Ascending aorta (tissue), 2 donors: ENCODE results near the gene OR5T1. TPM values are rescaled to one million over a fixed set of nuclear protein-coding genes. Genes with fewer than 3 reads are reported as not detected.

ENCODE experiments used
- DNase-seq, 2 donors: peaks; one replicate each; pipeline ENCODE4 v3.0.0-alpha.2; 2019; ENCODE audit warnings: low spot score in 2 of 2
- H3K27ac ChIP-seq, 2 donors: fragments of 200-600 bp; sonication (generic); one replicate each; pipeline ENCODE4 v1.5.1; 2016 to 2017; ENCODE audit warnings: mild to moderate bottlenecking in 1 of 2
- H3K27me3 ChIP-seq: fragments of 200-600 bp; sonication (generic); one replicate; pipeline ENCODE4 v1.5.1; 2017
- H3K36me3 ChIP-seq, 2 donors: fragments of 200-600 bp; sonication (generic); one replicate each; pipeline ENCODE4 v1.5.1; 2016
- H3K4me1 ChIP-seq, 2 donors: fragments of 200-600 bp; sonication (generic); one replicate each; pipeline ENCODE4 v1.5.1; 2016 to 2017; ENCODE audit warnings: mild to moderate bottlenecking in 1 of 2
- H3K4me3 ChIP-seq, 2 donors: fragments of 200-600 bp; sonication (generic); one replicate each; pipeline ENCODE4 v1.5.1; 2016 to 2017; ENCODE audit warnings: mild to moderate bottlenecking in 1 of 2
- H3K9me3 ChIP-seq, 2 donors: fragments of 200-600 bp; sonication (generic); one replicate each; pipeline ENCODE4 v1.5.1; 2016
- CTCF ChIP-seq, 3 experiments: fragments of 200-600 bp in 2 of 3; fragments of 450-650 bp in 1 of 3; sonication (generic) in 2 of 3; IDR thresholded peaks; one replicate each; pipeline ENCODE4 v1.5.1; 2016 to 2019; ENCODE audit warnings: antibody characterized with exemption in 3 of 3, mild to moderate bottlenecking in 1 of 3, moderate library complexity in 1 of 3
- intact Hi-C: fragments of 100-400 bp; cut with DNase I; formaldehyde crosslinking; loops from one replicate; pipeline ENCODE4 v1.15.1; 2023
- total RNA-seq: library from RNA; depleted of rRNA; stranded (reverse); fragments of >200 nt; gene quantifications from one replicate; pipeline ENCODE4 v1.1.0, GENCODE V29; 2016

The OR5T1 gene
- total RNA-seq, 1 donor from 2014 or later: not detected

- no peak for TF ChIP-seq CTCF (IDR thresholded peaks at IDR 0.05)
- H3K27ac ChIP-seq: no peak overlapping the region
- no peaks in the 10 kb centered on the region for H3K36me3 ChIP-seq
- no peaks in the 10 kb centered on the region for H3K4me1 ChIP-seq
- H3K4me3 ChIP-seq: no peak overlapping the region
- no peaks in the 10 kb centered on the region for H3K9me3 ChIP-seq
- intact Hi-C loops: no loop called here
- H3K27me3 ChIP-seq: no peaks in the 10 kb centered on the region
- no peak for DNase-seq
These were observed 33.9 kb downstream of the OR5T1 start for GRCh38 chr11:56307836-56308235.

GRCh38 chr11:56314844-56315243 lies 40.9 kb downstream of the OR5T1 start, which contains the start of gene OR8K3:
OR8K3 (plus strand) TSS chr11:56315144; CDS start chr11:56318307, 3,163 bp downstream.
- no peak for DNase-seq
- Histone ChIP-seq H3K9me3 (no peaks in the 10 kb centered on the region), H3K4me3 (no peak within 1 kb of the TSS), H3K27me3 (no peaks in the 10 kb centered on the region), H3K4me1 (no peaks in the 10 kb centered on the region), H3K27ac (no peak within 1 kb of the TSS), H3K36me3 (no peaks in the 10 kb centered on the region)
- intact Hi-C loops: no loop called here
- TF ChIP-seq CTCF (IDR thresholded peaks at IDR 0.05): no peak

Other genes starting within 250 kb of the OR5T1 start
- gene OR5AS1, start 246.5 kb upstream of the OR5T1 start, total RNA-seq: not detected
- gene OR8I2, start 180.8 kb upstream of the OR5T1 start, total RNA-seq: not detected
- not detected for gene OR8H2, start 170.5 kb upstream of the OR5T1 start, total RNA-seq
- gene OR8H3, start 151.8 kb upstream of the OR5T1 start, total RNA-seq: not detected
- gene OR8J3, start 134.0 kb upstream of the OR5T1 start, total RNA-seq: not detected
- gene OR8K5, start 113.8 kb upstream of the OR5T1 start, total RNA-seq: not detected
- not detected for gene OR5J2, start 97.5 kb upstream of the OR5T1 start, total RNA-seq
- not detected for gene OR5T2, start 39.9 kb upstream of the OR5T1 start, total RNA-seq
- not detected for gene OR5T3, start 21.9 kb upstream of the OR5T1 start, total RNA-seq
- not detected for gene OR8H1, start 18.1 kb downstream of the OR5T1 start, total RNA-seq
- not detected for gene OR8K3, start 41.0 kb downstream of the OR5T1 start, total RNA-seq
- not detected for gene OR8K1, start 71.9 kb downstream of the OR5T1 start, total RNA-seq
- not detected for gene OR8J1, start 80.1 kb downstream of the OR5T1 start, total RNA-seq
- gene OR8U1, start 101.5 kb downstream of the OR5T1 start, total RNA-seq: not detected
- gene OR5AL1, start 138.5 kb downstream of the OR5T1 start, total RNA-seq: not detected
- gene OR5M3, start 199.2 kb downstream of the OR5T1 start, total RNA-seq: not detected
- not detected for gene OR5M8, start 217.2 kb downstream of the OR5T1 start, total RNA-seq